ENCODE measurements around the gene ZNF112.

The ZNF112 gene

DNA sequence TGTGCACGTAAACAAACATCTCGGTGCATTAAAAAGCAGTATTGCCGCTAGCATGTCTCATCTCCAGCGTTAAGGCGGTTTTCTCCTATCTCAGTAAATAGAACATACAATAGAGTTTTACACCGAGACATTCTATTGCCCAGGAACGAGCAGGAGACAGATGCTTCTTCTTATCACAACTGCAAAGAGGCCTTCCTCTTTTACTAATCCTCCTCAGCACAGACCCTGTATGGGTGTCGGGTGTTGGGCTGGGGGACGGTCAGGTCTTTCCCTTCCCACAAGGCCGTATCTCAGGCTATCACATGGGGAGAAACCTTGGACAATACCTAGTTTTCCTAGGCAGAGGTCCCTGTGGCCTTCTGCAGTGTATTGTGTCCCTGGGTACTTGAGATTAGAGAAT, 75.6 kb downstream of the ZNF112 start:
- no peak overlapping the region for H3K4me3 ChIP-seq (replicated peaks; ENCODE audit: low read depth, low read length)
- DNase-seq (ENCODE audit: low read depth), result no peak
- TF ChIP-seq, protein P1, sequence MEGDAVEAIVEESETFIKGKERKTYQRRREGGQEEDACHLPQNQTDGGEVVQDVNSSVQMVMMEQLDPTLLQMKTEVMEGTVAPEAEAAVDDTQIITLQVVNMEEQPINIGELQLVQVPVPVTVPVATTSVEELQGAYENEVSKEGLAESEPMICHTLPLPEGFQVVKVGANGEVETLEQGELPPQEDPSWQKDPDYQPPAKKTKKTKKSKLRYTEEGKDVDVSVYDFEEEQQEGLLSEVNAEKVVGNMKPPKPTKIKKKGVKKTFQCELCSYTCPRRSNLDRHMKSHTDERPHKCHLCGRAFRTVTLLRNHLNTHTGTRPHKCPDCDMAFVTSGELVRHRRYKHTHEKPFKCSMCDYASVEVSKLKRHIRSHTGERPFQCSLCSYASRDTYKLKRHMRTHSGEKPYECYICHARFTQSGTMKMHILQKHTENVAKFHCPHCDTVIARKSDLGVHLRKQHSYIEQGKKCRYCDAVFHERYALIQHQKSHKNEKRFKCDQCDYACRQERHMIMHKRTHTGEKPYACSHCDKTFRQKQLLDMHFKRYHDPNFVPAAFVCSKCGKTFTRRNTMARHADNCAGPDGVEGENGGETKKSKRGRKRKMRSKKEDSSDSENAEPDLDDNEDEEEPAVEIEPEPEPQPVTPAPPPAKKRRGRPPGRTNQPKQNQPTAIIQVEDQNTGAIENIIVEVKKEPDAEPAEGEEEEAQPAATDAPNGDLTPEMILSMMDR (IDR thresholded peaks at IDR 0.05; ENCODE audit: low read length, missing control alignments), result no peak

DNA sequence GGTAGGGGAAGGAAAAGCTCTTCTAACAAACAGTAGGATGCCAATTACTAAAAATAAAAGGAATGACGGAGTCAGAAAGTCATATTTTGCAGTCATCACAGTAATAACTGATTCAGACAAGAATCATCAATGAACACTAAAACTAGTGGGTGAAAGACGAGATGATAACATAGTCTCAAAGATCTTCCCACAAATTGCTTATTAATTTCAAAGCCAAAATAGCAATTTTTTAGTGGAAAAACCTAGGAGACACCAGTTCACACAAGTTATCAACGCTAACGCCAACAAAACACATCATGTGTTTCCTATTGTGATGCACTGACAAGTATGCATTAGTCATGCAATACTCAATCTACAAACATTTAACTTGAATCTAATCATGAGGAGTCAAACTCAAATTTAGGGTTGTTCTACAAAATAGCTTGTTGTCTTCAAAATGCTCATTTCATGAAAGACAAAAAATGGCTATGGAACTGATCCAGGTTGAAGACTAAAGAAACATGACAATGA, 78.2 kb downstream of the ZNF112 start:
- TF ChIP-seq, protein P1 (IDR thresholded peaks at IDR 0.05; ENCODE audit: low read length, missing control alignments), result no peak

DNA sequence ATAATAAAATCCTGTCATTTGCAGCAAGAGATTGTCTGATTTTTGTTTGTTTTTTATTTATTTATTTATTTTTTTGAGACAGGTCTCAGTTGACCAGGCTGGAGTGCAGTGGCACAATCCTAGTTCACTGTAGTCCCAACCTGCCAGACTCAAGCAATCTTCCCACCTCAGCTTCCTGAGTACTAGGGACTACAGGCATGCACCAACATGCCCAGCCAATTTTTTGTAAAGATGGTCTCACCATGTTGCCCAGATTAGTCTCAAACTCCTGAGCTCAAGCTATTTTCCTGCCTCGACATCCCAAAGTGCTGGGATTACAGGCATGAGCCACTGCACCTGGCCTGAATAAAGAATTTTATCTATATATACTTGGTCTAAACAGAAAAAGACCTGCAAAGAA, 79.1 kb downstream of the ZNF112 start:
- no peak for DNase-seq (ENCODE audit: low read depth)
- TF ChIP-seq, protein P1 (IDR thresholded peaks at IDR 0.05; ENCODE audit: low read length, missing control alignments), result no peak
- no peak overlapping the region for H3K4me3 ChIP-seq (replicated peaks; ENCODE audit: low read depth, low read length)

More for the DNA sequence above, 78.2 kb downstream of the ZNF112 start:
- DNase-seq (ENCODE audit: low read depth), result peak; percentile 13
- H3K4me3 ChIP-seq (replicated peaks; ENCODE audit: low read depth, low read length), result no peak overlapping the region

Data from fibroblast of pulmonary artery (primary cell).